ENCODE data around the gene OR2AT4.
"Not testable (repeated sequence)": the region's sequence is repeated elsewhere in the genome, so short reads cannot be mapped to it uniquely, and the experiment has no call there.

OR2AT4 gene

DNA sequence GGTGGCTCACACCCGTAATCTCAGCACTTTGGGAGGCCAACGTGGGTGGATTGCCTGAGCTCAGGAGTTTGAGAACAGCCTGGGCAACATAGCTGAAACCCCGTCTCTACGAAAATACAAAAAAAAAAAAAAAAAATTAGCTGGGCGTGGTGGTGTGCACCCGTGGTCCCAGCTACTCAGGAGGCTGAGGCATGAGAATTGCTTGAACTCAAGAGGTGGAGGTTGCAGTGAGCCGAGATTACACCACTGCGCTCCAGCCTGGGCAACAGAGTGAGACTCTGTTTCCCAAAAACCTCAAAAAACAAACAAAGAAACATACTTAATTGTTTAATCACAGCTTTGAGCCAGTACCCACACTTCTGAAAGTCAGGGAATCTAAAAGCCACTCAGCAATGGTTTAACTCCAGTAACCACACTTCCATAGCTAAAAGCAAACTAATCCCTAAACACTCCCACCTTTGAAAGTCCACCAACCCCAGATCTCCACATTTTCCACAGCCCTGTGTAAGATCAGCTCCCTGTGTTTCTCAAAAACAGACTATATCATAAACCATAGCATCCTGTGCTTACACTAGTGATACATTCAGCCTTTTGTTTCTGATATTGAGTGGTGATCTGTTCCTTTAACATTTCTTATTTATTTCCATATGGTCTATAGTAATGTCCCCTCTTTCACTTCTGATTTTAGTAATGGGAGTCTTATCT, 4.9 kb upstream of the OR2AT4 start:
- DNase-seq = no peak

DNA sequence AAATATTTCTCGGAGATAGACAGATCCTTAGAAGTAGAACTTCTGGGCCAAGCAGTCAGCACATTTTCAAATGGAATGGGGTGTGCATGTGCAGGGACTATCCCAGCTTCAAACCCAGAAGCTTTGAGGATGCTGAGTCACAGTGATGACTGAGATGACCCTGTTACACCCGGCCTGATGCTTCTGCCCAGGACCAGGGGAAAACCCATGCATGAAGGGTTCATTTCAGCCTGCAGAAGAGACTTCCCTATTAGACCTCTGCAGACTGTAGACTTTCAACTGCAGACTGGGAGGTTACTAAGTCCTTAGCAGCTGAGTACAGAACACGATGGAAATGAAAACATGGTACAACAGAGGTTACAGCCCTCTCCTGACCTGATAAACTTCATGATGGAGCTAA, 3.6 kb upstream of the OR2AT4 start:
- DNase-seq = no peak

DNA sequence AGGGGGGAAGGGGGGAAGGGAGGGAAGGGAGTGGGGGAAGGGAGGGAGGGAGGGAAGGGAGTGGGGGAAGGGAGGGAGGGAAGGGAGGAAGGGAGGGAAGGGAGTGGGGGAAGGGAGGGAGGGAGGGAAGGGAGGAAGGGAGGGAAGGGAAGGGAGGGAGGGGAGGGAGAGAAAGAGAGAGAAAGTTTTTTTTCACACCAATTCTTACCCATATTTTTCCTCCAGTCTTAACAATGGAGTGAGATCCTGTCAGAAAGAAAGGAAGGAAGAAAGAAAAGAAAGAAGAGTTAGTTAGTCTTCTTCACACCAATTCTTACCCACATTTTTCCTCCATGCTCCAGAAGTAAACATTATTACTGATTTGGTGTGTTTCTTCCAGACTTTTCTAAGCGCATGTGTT, 3.0 kb upstream of the OR2AT4 start:
- no peak for DNase-seq

DNA sequence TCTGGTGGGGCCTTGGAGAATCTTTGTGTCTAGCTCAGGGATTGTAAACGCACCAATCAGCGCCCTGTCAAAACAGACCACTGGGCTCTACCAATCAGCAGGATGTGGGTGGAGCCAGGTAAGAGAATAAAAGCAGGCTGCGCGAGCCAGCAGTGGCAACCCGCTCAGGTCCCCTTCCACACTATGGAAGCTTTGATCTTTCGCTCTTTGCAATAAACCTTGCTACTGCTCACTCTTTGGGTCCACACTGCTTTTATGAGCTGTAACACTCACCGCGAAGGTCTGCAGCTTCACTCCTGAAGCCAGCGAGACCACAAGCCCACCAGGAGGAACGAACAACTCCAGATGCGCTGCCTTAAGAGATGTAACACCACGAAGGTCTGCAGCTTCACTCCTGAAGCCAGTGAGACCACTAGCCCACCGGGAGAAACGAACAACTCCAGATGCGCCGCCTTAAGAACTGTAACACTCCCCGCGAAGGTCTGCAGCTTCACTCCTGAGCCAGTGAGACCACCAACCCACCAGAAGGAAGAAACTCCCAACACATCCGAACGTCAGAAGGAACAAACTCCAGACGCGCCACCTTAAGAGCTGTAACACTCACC, 2.3 kb upstream of the OR2AT4 start:
- DNase-seq = not testable (repeated sequence)

DNA sequence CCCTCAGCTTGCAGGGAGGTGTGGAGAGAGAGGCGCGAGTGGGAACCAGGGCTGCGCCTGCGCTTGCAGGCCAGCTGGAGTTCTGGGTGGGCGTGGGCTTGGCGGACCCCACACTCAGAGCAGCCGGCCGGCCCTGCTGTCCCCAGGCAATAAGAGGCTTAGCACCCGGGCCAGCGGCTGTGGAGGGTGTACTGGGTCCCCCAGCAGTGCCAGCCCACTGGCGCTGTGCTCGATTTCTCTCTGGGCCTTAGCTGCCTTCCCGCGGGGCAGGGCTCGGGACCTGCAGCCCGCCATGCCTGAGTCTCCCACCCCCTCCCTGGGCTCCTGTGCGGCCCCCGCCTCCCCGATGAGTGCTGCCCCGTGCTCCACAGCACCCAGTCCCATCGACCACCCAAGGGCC, 1.5 kb upstream of the OR2AT4 start:
- not testable (repeated sequence) for DNase-seq

DNA sequence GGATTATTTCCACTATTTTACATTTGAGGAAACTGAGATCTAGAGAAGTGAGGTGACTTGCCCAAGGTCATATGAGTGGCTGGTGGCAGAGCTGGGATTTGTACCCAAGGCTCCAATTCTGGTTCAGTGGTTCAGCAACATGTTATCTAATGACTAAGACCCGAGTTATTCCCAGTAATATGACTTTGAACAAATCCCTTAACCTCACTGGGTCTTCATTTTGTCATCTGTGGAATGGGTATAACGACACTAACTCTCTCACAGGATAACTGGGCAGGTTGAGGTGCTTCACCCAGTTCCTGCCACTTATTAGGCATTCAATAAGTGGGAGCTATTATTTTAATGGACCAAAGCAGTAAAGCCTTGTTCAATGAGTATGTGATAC, 489 bp upstream of the OR2AT4 start:
- no peak for DNase-seq

GRCh38 chr11:75094382-75094781, 2.3 kb downstream of the OR2AT4 start:
- not testable (repeated sequence) for DNase-seq

DNA sequence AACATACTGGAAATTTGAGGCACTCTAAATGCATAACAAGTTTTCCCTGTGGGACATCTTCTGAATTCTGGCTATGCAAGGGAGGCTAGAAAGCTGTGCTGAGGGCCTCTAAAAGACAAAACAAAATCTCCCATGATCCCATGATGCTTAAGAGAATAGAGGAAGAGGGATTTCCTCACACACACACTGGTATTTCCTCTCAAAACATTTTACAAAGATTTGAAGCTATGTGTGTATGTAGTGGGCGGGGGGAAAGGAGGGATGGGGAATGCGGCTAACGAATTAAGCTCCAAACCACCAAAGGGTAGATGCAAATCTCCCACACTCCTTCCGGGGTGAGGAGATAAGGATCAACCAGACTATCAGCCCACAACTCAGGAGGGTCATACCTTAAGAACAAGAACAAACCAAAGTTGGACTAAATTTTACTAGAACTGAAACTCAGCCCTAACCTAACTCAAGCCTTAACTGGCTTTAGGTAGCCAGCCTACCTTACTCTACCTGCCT, 6.0 kb downstream of the OR2AT4 start:
- DNase-seq = no peak

- no peak for DNase-seq
These were observed 9.1 kb downstream of the OR2AT4 start for GRCh38 chr11:75087319-75088305.

GRCh38 chr11:75084883-75085282, 11.8 kb downstream of the OR2AT4 start:
- no peak for DNase-seq

- DNase-seq = no peak
These were observed 13.5 kb downstream of the OR2AT4 start for GRCh38 chr11:75083217-75083605.

- DNase-seq = no peak
These were observed 14.0 kb downstream of the OR2AT4 start for GRCh38 chr11:75082601-75083216.

GRCh38 chr11:75079546-75079945, 17.1 kb downstream of the OR2AT4 start:
- no peak for DNase-seq

GRCh38 chr11:75078233-75078632, 18.4 kb downstream of the OR2AT4 start:
- DNase-seq = no peak

GRCh38 chr11:75077316-75077715, 19.4 kb downstream of the OR2AT4 start:
- DNase-seq = no peak

DNA sequence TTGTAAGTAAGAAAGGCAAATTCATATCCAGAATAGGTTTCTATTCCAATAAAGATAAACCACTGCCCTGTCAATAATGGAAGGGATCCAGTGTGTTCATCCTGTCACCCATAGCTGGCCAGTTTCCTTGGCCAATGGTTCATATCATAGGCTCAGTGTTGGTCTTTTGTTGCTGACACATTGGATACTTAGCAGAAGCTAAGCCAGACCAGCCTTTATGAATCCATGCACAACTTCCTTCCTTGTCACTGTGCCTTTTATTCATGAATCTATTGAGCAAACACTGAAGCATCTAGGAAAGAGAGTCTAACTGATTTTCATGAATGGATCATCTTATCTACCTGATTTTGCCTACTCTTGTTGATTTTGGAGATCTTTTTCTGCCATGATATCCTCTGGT, 20.0 kb downstream of the OR2AT4 start:
- DNase-seq = no peak

DNA sequence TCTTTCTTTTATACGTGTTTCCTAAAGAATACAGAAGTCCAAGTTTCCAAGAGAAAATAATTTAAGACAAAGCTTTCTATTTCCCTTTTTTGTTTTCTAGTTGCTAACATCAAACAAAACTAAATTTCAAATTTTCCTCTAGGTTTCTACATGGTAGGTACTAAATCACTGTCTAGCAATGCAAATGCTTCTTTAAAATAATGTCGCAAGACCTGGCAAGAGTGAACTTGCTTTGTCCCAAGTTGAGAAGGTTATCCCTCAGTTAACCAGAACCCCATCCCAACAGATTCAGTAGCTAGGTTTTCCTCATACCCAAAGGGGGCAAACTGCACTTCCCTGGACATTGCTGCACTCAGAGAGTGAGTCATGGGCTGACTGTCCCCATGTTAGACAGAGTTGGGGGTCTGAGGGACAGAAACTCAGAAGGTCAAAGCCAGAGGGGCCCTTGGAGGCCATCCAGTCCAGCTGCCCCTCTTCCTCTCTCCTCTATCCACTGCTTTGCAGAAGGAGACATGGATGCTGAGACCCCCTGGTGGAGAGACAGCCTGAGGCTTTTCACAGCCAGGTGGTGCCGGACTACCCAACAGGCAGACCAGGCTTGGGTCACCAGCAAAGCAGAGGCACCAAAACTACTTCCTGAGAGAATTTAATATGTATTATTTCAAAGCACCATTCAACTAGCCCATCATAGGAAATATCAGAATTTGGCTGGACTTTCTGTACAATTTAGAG, 23.1 kb downstream of the OR2AT4 start:
- no peak for DNase-seq

DNA sequence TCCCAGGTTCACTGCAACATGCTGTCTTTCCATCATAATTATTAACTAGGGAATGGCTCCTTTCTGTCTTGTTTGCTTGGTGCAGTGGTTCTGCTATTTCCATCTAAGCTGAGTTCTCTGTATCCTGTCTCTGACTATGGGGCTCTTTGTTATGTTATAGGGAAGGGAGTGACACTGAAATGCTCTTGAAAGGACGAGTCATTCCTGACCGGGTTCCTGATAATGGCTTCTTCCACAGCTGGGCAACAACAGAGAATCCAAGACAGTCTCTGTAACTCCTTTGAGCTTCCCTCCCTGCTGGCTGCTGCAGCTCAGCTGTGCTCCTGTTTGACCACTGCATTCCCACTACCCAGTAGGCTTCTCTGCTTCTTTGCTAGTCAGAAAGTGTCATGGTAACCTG, 24.1 kb downstream of the OR2AT4 start:
- no peak for DNase-seq

- DNase-seq = no peak
These were observed 27.2 kb downstream of the OR2AT4 start for GRCh38 chr11:75069473-75069872.

GRCh38 chr11:75068993-75069392, 27.7 kb downstream of the OR2AT4 start:
- DNase-seq = no peak

- DNase-seq = no peak
These were observed 28.1 kb downstream of the OR2AT4 start for GRCh38 chr11:75068559-75068958.

DNA sequence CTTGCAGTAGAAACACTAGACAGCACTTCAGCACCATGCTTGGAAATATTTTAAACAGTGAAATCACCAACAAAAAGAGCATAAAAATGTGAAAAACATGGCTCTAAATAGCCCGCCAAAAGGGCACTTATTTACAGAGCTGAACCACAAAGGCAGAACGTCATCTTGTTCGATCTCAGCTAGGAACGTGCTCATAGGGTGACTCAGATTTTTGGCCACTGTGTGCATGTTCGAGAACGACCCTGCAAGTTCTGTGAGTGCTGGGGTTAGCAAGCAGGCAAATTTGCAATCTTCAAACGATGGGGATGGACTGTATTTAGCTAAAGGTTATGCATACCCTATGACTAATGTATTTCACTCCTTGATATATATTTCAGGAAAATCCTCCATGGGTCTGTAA, 30.6 kb downstream of the OR2AT4 start:
- no peak for DNase-seq
